Gastrocnemius medialis (tissue), 4 donors: ENCODE measurements around the gene DOK3. TPM values are rescaled to one million over a fixed set of nuclear protein-coding genes. Genes with fewer than 3 reads are reported as not detected.

Source experiments
- ATAC-seq, 2 donors: fragments of 150-250 bp; one replicate each; pipeline ENCODE4 v1.9.1; 2016
- DNase-seq, 2 donors: peaks; one replicate each; pipeline ENCODE4 v3.0.0-alpha.2; 2019
- H3K27ac ChIP-seq, 4 donors: fragments of 200-600 bp; sonication (generic); 1 replicate in 1 of 4; 2 replicates in 3 of 4; pipeline ENCODE4 v1.5.1; 2016 to 2018; ENCODE audit warnings: mild to moderate bottlenecking in 2 of 4, moderate library complexity in 1 of 4
- H3K27me3 ChIP-seq, 3 donors: fragments of 200-600 bp; sonication (generic) in 2 of 3; 1 replicate in 1 of 3; 2 replicates in 2 of 3; pipeline versions ENCODE4 v1.5.1 to v1.6.0; 2016 to 2019; ENCODE audit warnings: mild to moderate bottlenecking in 1 of 3, moderate library complexity in 1 of 3
- H3K36me3 ChIP-seq, 2 donors: fragments of 200-600 bp; sonication (generic) in 1 of 2; one replicate each; pipeline ENCODE4 v1.5.1; 2017 to 2018
- H3K4me1 ChIP-seq, 2 donors: fragments of 200-600 bp; sonication (generic) in 1 of 2; one replicate each; pipeline ENCODE4 v1.5.1; 2016 to 2017; ENCODE audit warnings: mild to moderate bottlenecking in 2 of 2
- H3K4me3 ChIP-seq, 4 donors: fragments of 200-600 bp; sonication (generic) in 3 of 4; 1 replicate in 1 of 4; 2 replicates in 3 of 4; pipeline ENCODE4 v1.5.1; 2016 to 2019; ENCODE audit warnings: mild to moderate bottlenecking in 2 of 4
- H3K9me3 ChIP-seq, 3 donors: fragments of 200-600 bp; sonication (generic) in 2 of 3; 1 replicate in 1 of 3; 2 replicates in 2 of 3; pipeline ENCODE4 v1.5.1; 2016 to 2019
- POLR2A ChIP-seq, 2 donors: fragments of 450-650 bp; IDR thresholded peaks; one replicate each; pipeline ENCODE4 v1.6.1; 2017; ENCODE audit warnings: antibody characterized with exemption in 2 of 2, mild to moderate bottlenecking in 2 of 2, moderate library complexity in 2 of 2
- in situ Hi-C, 4 donors: fragments of 200-750 bp; cut with MboI; loops; one replicate each; pipeline versions ENCODE4 v1.15.0 to v1.8.0; 2017; ENCODE audit warnings: low sequenced_read_pairs in 4 of 4
- intact Hi-C: fragments of 100-400 bp; cut with DNase I; formaldehyde crosslinking; loops from one replicate; pipeline ENCODE4 v1.15.1; 2023; ENCODE audit warnings: low total_unique reads
- total RNA-seq, 4 donors: library from RNA; depleted of rRNA; stranded (reverse); fragments of >200 nt; gene quantifications; one replicate each; pipeline versions ENCODE4 v1.1.0 to v1.2.3, GENCODE V29; 2016
- TF ChIP-seq, protein P1 (sequence below), 5 experiments: fragments of 450-650 bp in 3 of 5; fragments of 200-600 bp in 2 of 5; sonication (generic) in 2 of 5; IDR thresholded peaks in 4 of 5; conservative IDR thresholded peaks in 1 of 5; 1 replicate in 4 of 5; 2 replicates in 1 of 5; pipeline ENCODE4 v1.5.1; 2016 to 2019; ENCODE audit warnings: antibody characterized with exemption in 5 of 5, mild to moderate bottlenecking in 3 of 5, moderate library complexity in 3 of 5

Gene DOK3
- total RNA-seq, 4 donors from 2014 or later = 2.1 to 5.1 (median 2.9) TPM

GRCh38 chr5:177496070-177496726, 13.4 kb downstream of the DOK3 start:
- DNase-seq = no peak
- intact Hi-C loops = no loop called here

DNA sequence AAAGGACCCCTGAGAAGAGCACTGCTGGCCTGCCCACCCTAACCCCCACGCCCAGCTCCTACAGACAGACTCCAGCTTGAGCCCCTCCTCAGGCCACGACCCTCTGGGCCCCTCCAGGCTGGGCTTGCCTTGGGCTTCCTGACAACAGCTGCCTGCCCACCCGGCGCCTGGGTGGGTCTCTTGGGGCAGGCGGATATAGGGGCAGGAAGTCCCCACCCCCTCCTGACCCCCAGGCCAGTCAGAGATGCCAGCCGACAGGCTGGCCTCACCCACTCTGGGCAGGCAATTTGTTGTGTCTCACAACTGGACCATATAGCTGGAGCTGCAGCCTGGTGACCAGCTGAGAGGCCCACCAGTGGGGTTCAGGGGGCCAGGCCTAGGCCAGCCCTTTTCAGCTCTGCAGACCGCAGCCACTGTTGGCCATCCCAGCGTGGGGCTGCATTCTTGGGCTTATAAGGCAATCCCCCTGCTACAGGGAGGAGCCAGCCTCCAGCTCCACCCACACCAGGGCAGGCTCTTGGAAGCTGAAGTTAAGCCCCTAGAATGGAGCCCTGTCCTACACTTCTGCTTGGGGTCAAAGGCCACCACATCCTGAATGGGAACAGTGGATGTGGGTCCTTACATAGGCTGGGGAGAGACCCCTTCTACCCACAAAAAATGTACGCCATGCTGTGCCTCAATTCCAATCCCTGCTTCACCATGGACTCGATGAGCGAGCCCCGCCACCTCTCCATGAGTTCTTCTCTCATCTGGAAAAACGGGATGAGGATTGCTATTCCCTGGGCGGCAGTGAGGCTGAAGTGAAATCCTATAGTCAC, 14.2 kb downstream of the DOK3 start:
- no peak for DNase-seq
- Histone ChIP-seq H3K4me3 (peak overlapping the region; percentile 70 to 87 (median 82)), H3K9me3 (no peaks in the 10 kb centered on the region), H3K4me1 (peaks cover 49 to 64% of the 10 kb centered on the region in 2 donors), H3K27me3 (no peaks in the 10 kb centered on the region), H3K27ac (peak overlapping the region; percentile 96 to 99 (median 98)), H3K36me3 (peaks cover 0 to 13% of the 10 kb centered on the region in 2 donors)
- TF ChIP-seq, protein P1, sequence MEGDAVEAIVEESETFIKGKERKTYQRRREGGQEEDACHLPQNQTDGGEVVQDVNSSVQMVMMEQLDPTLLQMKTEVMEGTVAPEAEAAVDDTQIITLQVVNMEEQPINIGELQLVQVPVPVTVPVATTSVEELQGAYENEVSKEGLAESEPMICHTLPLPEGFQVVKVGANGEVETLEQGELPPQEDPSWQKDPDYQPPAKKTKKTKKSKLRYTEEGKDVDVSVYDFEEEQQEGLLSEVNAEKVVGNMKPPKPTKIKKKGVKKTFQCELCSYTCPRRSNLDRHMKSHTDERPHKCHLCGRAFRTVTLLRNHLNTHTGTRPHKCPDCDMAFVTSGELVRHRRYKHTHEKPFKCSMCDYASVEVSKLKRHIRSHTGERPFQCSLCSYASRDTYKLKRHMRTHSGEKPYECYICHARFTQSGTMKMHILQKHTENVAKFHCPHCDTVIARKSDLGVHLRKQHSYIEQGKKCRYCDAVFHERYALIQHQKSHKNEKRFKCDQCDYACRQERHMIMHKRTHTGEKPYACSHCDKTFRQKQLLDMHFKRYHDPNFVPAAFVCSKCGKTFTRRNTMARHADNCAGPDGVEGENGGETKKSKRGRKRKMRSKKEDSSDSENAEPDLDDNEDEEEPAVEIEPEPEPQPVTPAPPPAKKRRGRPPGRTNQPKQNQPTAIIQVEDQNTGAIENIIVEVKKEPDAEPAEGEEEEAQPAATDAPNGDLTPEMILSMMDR (IDR thresholded peaks at IDR 0.05 in 4 of 5, conservative IDR thresholded peaks at IDR 0.05 in 1 of 5) = no peak
- no peak for TF ChIP-seq POLR2A (IDR thresholded peaks at IDR 0.05)
- intact Hi-C loops = no loop called here
- in situ Hi-C loops = no loop called here
- no peak for ATAC-seq

More at GRCh38 chr5:177496070-177496726, 13.4 kb downstream of the DOK3 start:
- Histone ChIP-seq H3K9me3 (no peaks in the 10 kb centered on the region), H3K36me3 (peaks cover 0 to 6% of the 10 kb centered on the region in 2 donors), H3K27ac (peak overlapping the region; percentile 96 to 99 (median 98)), H3K4me1 (peaks cover 57 to 66% of the 10 kb centered on the region in 2 donors), H3K27me3 (no peaks in the 10 kb centered on the region), H3K4me3 (peak overlapping the region; percentile 70 to 87 (median 82))
- ATAC-seq = no peak
- in situ Hi-C loops = no loop called here
- TF ChIP-seq, protein P1 (IDR thresholded peaks at IDR 0.05 in 4 of 5, conservative IDR thresholded peaks at IDR 0.05 in 1 of 5) = peak in 4 of 5 experiments; percentile 17 to 47 (median 38)
- TF ChIP-seq POLR2A (IDR thresholded peaks at IDR 0.05) = peak in 1 of 2 donors; percentile 45

GRCh38 chr5:177494346-177495195, 15.1 kb downstream of the DOK3 start:
- no peak for TF ChIP-seq POLR2A (IDR thresholded peaks at IDR 0.05)
- TF ChIP-seq, protein P1 (IDR thresholded peaks at IDR 0.05 in 4 of 5, conservative IDR thresholded peaks at IDR 0.05 in 1 of 5) = peak in 1 of 5 experiments; percentile 25
- H3K27ac ChIP-seq = peak overlapping the region; percentile 96 to 99 (median 98)
- ATAC-seq (no peak), DNase-seq (peak in 1 of 2 donors; percentile 54)
- no peaks in the 10 kb centered on the region for H3K9me3 ChIP-seq
- peaks cover 47 to 60% of the 10 kb centered on the region in 2 donors for H3K4me1 ChIP-seq
- no peaks in the 10 kb centered on the region for H3K27me3 ChIP-seq
- intact Hi-C loops (no loop called here), in situ Hi-C loops (no loop called here)
- peak overlapping the region in 3 of 4 donors; percentile 70 to 87 (median 80) for H3K4me3 ChIP-seq
- H3K36me3 ChIP-seq = peaks cover 0 to 22% of the 10 kb centered on the region in 2 donors

DNA sequence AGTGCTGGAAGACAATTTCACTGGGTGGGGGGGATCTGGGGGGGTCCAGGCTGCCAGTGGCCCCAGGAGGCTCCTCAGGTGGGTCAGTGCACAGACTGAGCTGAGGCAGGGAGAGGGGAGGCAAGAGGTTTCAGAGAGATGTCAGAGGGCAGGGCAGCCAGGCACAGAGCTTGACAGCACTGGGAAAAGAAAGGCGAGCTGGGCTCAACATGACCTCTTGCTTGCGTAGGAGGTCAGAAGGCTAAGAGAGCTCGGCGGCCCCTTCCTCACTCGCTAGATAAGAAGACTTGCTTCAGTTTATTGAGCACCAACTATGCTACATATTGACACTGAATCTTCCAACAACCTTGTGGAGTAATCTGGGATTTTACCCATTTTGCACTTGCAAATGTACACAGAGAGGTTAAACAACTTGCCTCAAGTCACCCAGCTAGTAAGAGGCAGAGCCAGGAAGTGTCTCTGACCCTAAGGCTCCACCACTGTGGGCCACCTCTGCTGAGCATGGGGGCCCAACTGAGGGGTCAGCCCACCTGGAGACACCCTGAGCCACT, 15.8 kb downstream of the DOK3 start:
- intact Hi-C loops = no loop called here
- H3K36me3 ChIP-seq = peaks cover 0 to 29% of the 10 kb centered on the region in 2 donors
- TF ChIP-seq POLR2A (IDR thresholded peaks at IDR 0.05) = no peak
- TF ChIP-seq, protein P1 (IDR thresholded peaks at IDR 0.05 in 4 of 5, conservative IDR thresholded peaks at IDR 0.05 in 1 of 5) = no peak
- ATAC-seq (no peak), DNase-seq (no peak)
- no peak overlapping the region for H3K4me3 ChIP-seq
- no peaks in the 10 kb centered on the region for H3K27me3 ChIP-seq
- no peaks in the 10 kb centered on the region for H3K9me3 ChIP-seq
- H3K27ac ChIP-seq = peak overlapping the region; percentile 96 to 99 (median 98)
- peaks cover 47 to 60% of the 10 kb centered on the region in 2 donors for H3K4me1 ChIP-seq
- in situ Hi-C loops = no loop called here
